HCT116 (cell line): ENCODE results near the gene SLC25A29. TPM values are rescaled to one million over a fixed set of nuclear protein-coding genes. Genes with fewer than 3 reads are reported as not detected.

ENCODE experiments used
- ATAC-seq: fragments of 200-7000 bp; cut with Tn5 transposase; 2 replicates; pipeline ENCODE4 v1.9.1; 2020; ENCODE audit warnings: mild to moderate bottlenecking, moderate library complexity
- BruUV-seq: library from RNA; stranded (reverse); fragments of 400-500 nt; replicated peaks from 2 replicates; lab custom pipeline; 2021; lab: Mats Ljungman, UMichigan
- CTCF ChIA-PET: fragments of 300-600 bp; sonication (Branson Sonifier 250); formaldehyde crosslinking; loops from one replicate; lab custom pipeline; 2021; ENCODE audit warnings: antibody characterized with exemption; lab: Charles Lee
- POLR2A ChIA-PET: fragments of 300-600, 350-600 bp; sonication (Branson Sonifier 250); formaldehyde crosslinking; loops from one replicate; lab custom pipeline; 2021; ENCODE audit warnings: antibody characterized with exemption; lab: Charles Lee
- RAD21 ChIA-PET, 2 experiments: fragments of 300-600 bp; sonication (Branson Sonifier 250); formaldehyde crosslinking; loops; one replicate each; lab custom pipeline; 2023; ENCODE audit warnings: low total read pairs in 2 of 2; ENCODE audit not compliant: uncharacterized antibody in 2 of 2, unreplicated experiment in 2 of 2, low non-redundant PET in 1 of 2; lab: Charles Lee
- DNase-seq: peaks from one replicate; pipeline ENCODE4 v3.0.0-alpha.2; 2010; ENCODE audit warnings: low read depth, low spot score
- H2AFZ ChIP-seq: fragments of 200-600 bp; shearing (Covaris generic), sonication (generic); 2 replicates; pipeline ENCODE4 v1.6.1; 2017; ENCODE audit warnings: low read depth, mixed run types, mixed read lengths, antibody characterized with exemption, low read length; ENCODE audit not compliant: poor library complexity, severe bottlenecking
- H3K27ac ChIP-seq: 2 replicates; pipeline ENCODE4 v1.5.1; 2012; ENCODE audit warnings: low read depth, low read length
- H3K27me3 ChIP-seq: fragments of 200-600 bp; sonication (generic); 2 replicates; pipeline ENCODE4 v1.6.1; 2016; ENCODE audit warnings: mixed run types, low read length, mixed read lengths; ENCODE audit not compliant: insufficient read depth
- H3K36me3 ChIP-seq, 2 experiments: fragments of 200-500 bp in 1 of 2; fragments of 200-600 bp in 1 of 2; sonication (Bioruptor generic) in 1 of 2; sonication (generic) in 1 of 2; 2 replicates each; pipeline versions ENCODE4 v1.5.1 to v1.6.1; 2014 to 2016; ENCODE audit warnings: low read length in 2 of 2, inconsistent platforms in 1 of 2, mixed read lengths in 1 of 2, mixed run types in 1 of 2; ENCODE audit not compliant: insufficient read depth in 2 of 2, control insufficient read depth in 1 of 2
- H3K4me1 ChIP-seq, 2 experiments: fragments of 200-600 bp in 1 of 2; sonication (generic) in 1 of 2; 2 replicates each; pipeline versions ENCODE4 v1.5.1 to v1.6.1; 2012 to 2017; ENCODE audit warnings: low read length in 2 of 2, inconsistent platforms in 1 of 2, mild to moderate bottlenecking in 1 of 2, mixed read lengths in 1 of 2, mixed run types in 1 of 2, moderate library complexity in 1 of 2; ENCODE audit not compliant: insufficient read depth in 2 of 2, control insufficient read depth in 1 of 2
- H3K4me2 ChIP-seq: fragments of 200-600 bp; sonication (generic); 2 replicates; pipeline ENCODE4 v1.6.1; 2017; ENCODE audit warnings: mixed run types, low read length, mixed read lengths
- H3K4me3 ChIP-seq, 2 experiments: fragments of 200-600 bp in 1 of 2; sonication (generic) in 1 of 2; replicated peaks in 1 of 2; 2 replicates each; pipeline ENCODE4 v1.5.1; 2011 to 2016; ENCODE audit warnings: low read length in 2 of 2, control low read depth in 1 of 2, low read depth in 1 of 2, mild to moderate bottlenecking in 1 of 2, mixed read lengths in 1 of 2, mixed run types in 1 of 2
- H3K79me2 ChIP-seq: fragments of 200-600 bp; sonication (generic); 2 replicates; pipeline ENCODE4 v1.6.1; 2017; ENCODE audit warnings: mild to moderate bottlenecking, mixed run types, low read length, moderate library complexity, mixed read lengths; ENCODE audit not compliant: insufficient read depth
- H3K9ac ChIP-seq: fragments of 200-600 bp; sonication (generic); 2 replicates; pipeline ENCODE4 v1.6.1; 2016; ENCODE audit warnings: low read length, mixed read lengths
- H3K9me2 ChIP-seq: fragments of 200-600 bp; sonication (generic), shearing (Covaris generic); 2 replicates; pipeline ENCODE4 v1.6.1; 2017; ENCODE audit warnings: mixed run types, mild to moderate bottlenecking, moderate library complexity; ENCODE audit not compliant: insufficient read depth
- H3K9me3 ChIP-seq, 2 experiments: fragments of 200-500 bp in 1 of 2; fragments of 200-600 bp in 1 of 2; sonication (Bioruptor generic) in 1 of 2; sonication (generic) in 1 of 2; 2 replicates each; pipeline ENCODE4 v1.6.1; 2014 to 2017; ENCODE audit warnings: low read length in 2 of 2, mixed read lengths in 2 of 2, inconsistent platforms in 1 of 2, low read depth in 1 of 2, mild to moderate bottlenecking in 1 of 2, mixed run types in 1 of 2, moderate library complexity in 1 of 2; ENCODE audit not compliant: control insufficient read depth in 1 of 2, insufficient read depth in 1 of 2
- H4K20me1 ChIP-seq: fragments of 200-600 bp; sonication (generic), shearing (Covaris generic); 2 replicates; pipeline ENCODE4 v1.6.1; 2017; ENCODE audit warnings: mixed run types, mild to moderate bottlenecking, moderate library complexity; ENCODE audit not compliant: insufficient read depth
- EZH2phosphoT487 ChIP-seq: fragments of 200-600 bp; IDR thresholded peaks from 2 replicates; pipeline ENCODE4 v1.6.1; 2018; ENCODE audit warnings: antibody characterized with exemption, borderline replicate concordance
- POLR2AphosphoS5 ChIP-seq: IDR thresholded peaks from 2 replicates; pipeline ENCODE4 v1.6.1; 2011; ENCODE audit warnings: mild to moderate bottlenecking, low read depth, low read length, moderate library complexity
- RAD21 ChIP-seq: IDR thresholded peaks from 2 replicates; pipeline ENCODE4 v1.6.1; 2012; ENCODE audit warnings: low read depth, mild to moderate bottlenecking
- intact Hi-C: fragments of 100-400 bp; cut with micrococcal nuclease; formaldehyde crosslinking; loops from 2 replicates; pipeline ENCODE4 v1.10.0; 2022
- total RNA-seq: library from RNA; stranded (reverse); gene quantifications from one replicate; pipeline ENCODE4 v1.2.1, GENCODE V29; 2021; ENCODE audit not compliant: unreplicated experiment
- TF ChIP-seq, protein P1 (sequence below): IDR thresholded peaks from 2 replicates; pipeline ENCODE4 v1.6.1; 2012
- TF ChIP-seq, protein P2 (sequence below): IDR thresholded peaks from 2 replicates; pipeline ENCODE4 v1.6.1; 2012
- TF ChIP-seq, protein P3 (sequence below): IDR thresholded peaks from 2 replicates; pipeline ENCODE4 v1.6.1; 2011; ENCODE audit warnings: mild to moderate bottlenecking, low read length, moderate library complexity; ENCODE audit not compliant: insufficient replicate concordance; ENCODE audit errors: extremely low read depth

SLC25A29 gene
- total RNA-seq, 1 experiment from 2014 or later, result 38.7 TPM

DNA sequence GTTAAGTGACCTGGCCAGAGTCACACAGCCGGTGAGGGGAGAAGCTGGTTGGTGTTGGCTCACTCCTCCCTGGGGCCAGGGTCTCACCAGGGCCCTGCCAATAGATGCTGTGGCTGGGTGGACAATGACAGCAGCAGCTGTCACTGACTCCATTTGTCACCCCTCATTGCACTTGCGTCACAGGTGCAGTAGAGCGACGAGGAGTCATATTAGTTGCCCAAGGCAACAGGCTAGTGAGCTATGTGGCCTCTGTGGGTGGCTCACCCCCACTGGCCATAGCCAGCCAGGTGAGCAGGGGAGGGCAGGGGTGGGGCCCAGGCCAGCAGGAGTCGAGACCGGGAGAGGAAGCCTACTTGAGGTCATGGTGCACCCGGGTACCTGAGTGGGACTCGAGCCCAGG is 26.6 kb upstream of the SLC25A29 start:
- CTCF ChIA-PET, result no interaction called here
- POLR2A ChIA-PET, result no interaction called here

More for the DNA sequence above, 26.6 kb upstream of the SLC25A29 start:
- peak; percentile 10; the same call in 1 of the 2 replicates for TF ChIP-seq POLR2AphosphoS5
- TF ChIP-seq EZH2phosphoT487, result no peak
- TF ChIP-seq, protein P1, sequence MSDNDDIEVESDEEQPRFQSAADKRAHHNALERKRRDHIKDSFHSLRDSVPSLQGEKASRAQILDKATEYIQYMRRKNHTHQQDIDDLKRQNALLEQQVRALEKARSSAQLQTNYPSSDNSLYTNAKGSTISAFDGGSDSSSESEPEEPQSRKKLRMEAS, result no peak
- TF ChIP-seq RAD21, result no peak
- TF ChIP-seq, protein P2, sequence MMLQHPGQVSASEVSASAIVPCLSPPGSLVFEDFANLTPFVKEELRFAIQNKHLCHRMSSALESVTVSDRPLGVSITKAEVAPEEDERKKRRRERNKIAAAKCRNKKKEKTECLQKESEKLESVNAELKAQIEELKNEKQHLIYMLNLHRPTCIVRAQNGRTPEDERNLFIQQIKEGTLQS, result no peak
- TF ChIP-seq, protein P3, sequence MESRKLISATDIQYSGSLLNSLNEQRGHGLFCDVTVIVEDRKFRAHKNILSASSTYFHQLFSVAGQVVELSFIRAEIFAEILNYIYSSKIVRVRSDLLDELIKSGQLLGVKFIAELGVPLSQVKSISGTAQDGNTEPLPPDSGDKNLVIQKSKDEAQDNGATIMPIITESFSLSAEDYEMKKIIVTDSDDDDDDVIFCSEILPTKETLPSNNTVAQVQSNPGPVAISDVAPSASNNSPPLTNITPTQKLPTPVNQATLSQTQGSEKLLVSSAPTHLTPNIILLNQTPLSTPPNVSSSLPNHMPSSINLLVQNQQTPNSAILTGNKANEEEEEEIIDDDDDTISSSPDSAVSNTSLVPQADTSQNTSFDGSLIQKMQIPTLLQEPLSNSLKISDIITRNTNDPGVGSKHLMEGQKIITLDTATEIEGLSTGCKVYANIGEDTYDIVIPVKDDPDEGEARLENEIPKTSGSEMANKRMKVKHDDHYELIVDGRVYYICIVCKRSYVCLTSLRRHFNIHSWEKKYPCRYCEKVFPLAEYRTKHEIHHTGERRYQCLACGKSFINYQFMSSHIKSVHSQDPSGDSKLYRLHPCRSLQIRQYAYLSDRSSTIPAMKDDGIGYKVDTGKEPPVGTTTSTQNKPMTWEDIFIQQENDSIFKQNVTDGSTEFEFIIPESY, result no peak
- ATAC-seq (no peak), DNase-seq (no peak)
- RAD21 ChIA-PET, result no interaction called here
- H3K79me2 ChIP-seq, result no peaks in the 10 kb centered on the region
- no peak overlapping the region for H2AFZ ChIP-seq
- H3K4me1 ChIP-seq, result no peaks in the 10 kb centered on the region
- H3K9ac ChIP-seq, result no peak overlapping the region
- H3K4me3 ChIP-seq, result no peak overlapping the region
- intact Hi-C loops, result no loop called here
- no peak overlapping the region for H3K27ac ChIP-seq
- H3K36me3 ChIP-seq, result peaks cover 0 to 5% of the 10 kb centered on the region in 2 experiments; a peak in 1 of 4 replicates
- H3K4me2 ChIP-seq, result no peak overlapping the region
- H3K9me3 ChIP-seq, result no peaks in the 10 kb centered on the region
- no TSS peak for BruUV-seq
- H4K20me1 ChIP-seq, result no peaks in the 10 kb centered on the region
- no peaks in the 10 kb centered on the region for H3K27me3 ChIP-seq
- no peaks in the 10 kb centered on the region for H3K9me2 ChIP-seq
